ENCODE data around the gene GALNT4. TPM values are rescaled to one million over a fixed set of nuclear protein-coding genes. Genes with fewer than 3 reads are reported as not detected.
A peak's percentile ranks its signal among the peaks of the same experiment; 100 is the strongest.

Gene GALNT4
- total and polyA plus RNA-seq, 9 of the 15 experiments (the other 6 are each of a cell fraction or from before 2014, with no cell fraction given), result 1.2 to 4.6 (median 3.4) TPM

GRCh38 chr12:89524541-89525304 lies at the start of gene GALNT4 (continued):
- TF ChIP-seq AFF4 (CRISPR knock-in tag; IDR thresholded peaks at IDR 0.05), result 0 out of 2 replicates have a peak, but pooled peaks have one; percentile 8
- no peak for TF ChIP-seq HMG20A (CRISPR knock-in tag; conservative IDR thresholded peaks at IDR 0.05)
- TF ChIP-seq ZBTB26 (CRISPR knock-in tag; IDR thresholded peaks at IDR 0.05), result no peak
- TF ChIP-seq L3MBTL2 (IDR thresholded peaks at IDR 0.05), result peak; percentile 42; the same call in 1 of the 2 replicates
- no peak for TF ChIP-seq TBL1XR1 (IDR thresholded peaks at IDR 0.05; ENCODE audit: low read length in 2 of 2)
- TF ChIP-seq REST (IDR thresholded peaks at IDR 0.05; ENCODE audit: borderline replicate concordance), result peak; percentile 7; the same call in 1 of the 2 replicates
- no peak for TF ChIP-seq REST (CRISPR knock-in tag; IDR thresholded peaks at IDR 0.05; ENCODE audit: low read depth)
- no peak for TF ChIP-seq KAT8 (IDR thresholded peaks at IDR 0.05; ENCODE audit: low read depth)
- peak; percentile 66; the same call in 1 of the 2 replicates for TF ChIP-seq PHF8 (IDR thresholded peaks at IDR 0.05; ENCODE audit: borderline replicate concordance, low read length)
- peak in 1 of 2 experiments; percentile 62; a peak in 2 of 4 replicates for TF ChIP-seq MLLT1 (IDR thresholded peaks at IDR 0.05)
- peak; percentile 24; the same call in 1 of the 2 replicates for TF ChIP-seq NFIC (IDR thresholded peaks at IDR 0.05)
- TF ChIP-seq ZNF764 (CRISPR knock-in tag; IDR thresholded peaks at IDR 0.05; ENCODE audit: low read depth), result no peak
- no peak for TF ChIP-seq KLF1 (tag; IDR thresholded peaks at IDR 0.05)
